HG02981 (cell line): ENCODE data around the gene LRWD1.
"Not testable (repeated sequence)": the region's sequence is repeated elsewhere in the genome, so short reads cannot be mapped to it uniquely, and the experiment has no call there.

ENCODE experiments used
- ATAC-seq: cut with Tn5 transposase; IDR thresholded peaks from one replicate; pipeline ENCODE4 v1.9.1; 2021; ENCODE audit warnings: mild to moderate bottlenecking, moderate library complexity; ENCODE audit not compliant: unreplicated experiment

LRWD1 gene

GRCh38 chr7:102439963-102440795, 24.6 kb upstream of the LRWD1 start:
- ATAC-seq, result no peak

GRCh38 chr7:102444961-102445673, 19.7 kb upstream of the LRWD1 start:
- peak; percentile 41 for ATAC-seq

GRCh38 chr7:102445674-102446071, 19.1 kb upstream of the LRWD1 start:
- ATAC-seq, result no peak

GRCh38 chr7:102446387-102447156, 18.2 kb upstream of the LRWD1 start:
- no peak for ATAC-seq

- no peak for ATAC-seq
These were observed 17.5 kb upstream of the LRWD1 start for GRCh38 chr7:102447311-102447710.

GRCh38 chr7:102449136-102449535, 15.6 kb upstream of the LRWD1 start:
- ATAC-seq, result no peak

GRCh38 chr7:102450242-102450641, 14.5 kb upstream of the LRWD1 start:
- no peak for ATAC-seq

GRCh38 chr7:102451371-102452054, 13.3 kb upstream of the LRWD1 start:
- no peak for ATAC-seq

- ATAC-seq, result no peak
These were observed 12.3 kb upstream of the LRWD1 start for GRCh38 chr7:102452451-102452850.

GRCh38 chr7:102453319-102453718, 11.5 kb upstream of the LRWD1 start:
- ATAC-seq, result no peak

GRCh38 chr7:102454468-102454867, 10.3 kb upstream of the LRWD1 start:
- ATAC-seq, result no peak

GRCh38 chr7:102454932-102455331, 9.9 kb upstream of the LRWD1 start:
- not testable (repeated sequence) for ATAC-seq

- no peak for ATAC-seq
These were observed 9.2 kb upstream of the LRWD1 start for GRCh38 chr7:102455596-102455995.

- ATAC-seq, result no peak
These were observed 8.5 kb upstream of the LRWD1 start for GRCh38 chr7:102456327-102456726.

GRCh38 chr7:102457352-102457924, 7.3 kb upstream of the LRWD1 start:
- no peak for ATAC-seq

GRCh38 chr7:102459221-102459844, 5.5 kb upstream of the LRWD1 start:
- no peak for ATAC-seq

GRCh38 chr7:102460467-102460866, 4.3 kb upstream of the LRWD1 start:
- no peak for ATAC-seq

- ATAC-seq, result no peak
These were observed 775 bp upstream of the LRWD1 start for GRCh38 chr7:102463841-102464576.

- ATAC-seq, result no peak
These were observed 1.3 kb downstream of the LRWD1 start for GRCh38 chr7:102466097-102466496.
